A549 (cell line): ENCODE results near the gene NT5C3A. TPM values are rescaled to one million over a fixed set of nuclear protein-coding genes. Genes with fewer than 3 reads are reported as not detected.
A peak's percentile ranks its signal among the peaks of the same experiment; 100 is the strongest.

Experiments used
- ATAC-seq, 2 experiments: fragments of 200-7000 bp in 1 of 2; fragments of >200 bp in 1 of 2; cut with Nextera tagmentation in 1 of 2; cut with Tn5 transposase in 1 of 2; 3 replicates each; pipeline versions ENCODE4 v1.8.0 to v1.9.1; 2018 to 2020; ENCODE audit warnings: mild to moderate bottlenecking in 1 of 2, moderate library complexity in 1 of 2
- CTCF ChIA-PET: fragments of 300-600 bp; sonication (Branson Sonifier 250); formaldehyde crosslinking; extraction: SDS; loops from one replicate; lab custom pipeline; 2021; ENCODE audit warnings: antibody characterized with exemption, inconsistent platforms; lab: Yijun Ruan, JAX
- POLR2A ChIA-PET: fragments of 350-600 bp; formaldehyde crosslinking; extraction: SDS; loops from one replicate; lab custom pipeline; 2021; ENCODE audit warnings: antibody characterized with exemption, inconsistent platforms; lab: Yijun Ruan, JAX
- DNase-seq, 2 experiments: peaks; one replicate each; pipeline versions ENCODE4 v3.0.0 to v3.0.0-alpha.2; 2011 to 2016; ENCODE audit warnings: low read depth in 1 of 2, low spot score in 1 of 2
- FAIRE-seq: peaks from 2 replicates; lab custom pipeline; 2011; peaks lifted over from hg19 to GRCh38; lab: Jason Lieb, UNC
- H3K27ac ChIP-seq, 2 experiments: fragments of >200 bp; sonication (Bioruptor Twin); formaldehyde crosslinking; 3 replicates each; pipeline ENCODE4 v1.5.1; 2016 to 2017
- H3K4me1 ChIP-seq: fragments of >200 bp; sonication (Bioruptor Twin); formaldehyde crosslinking; 3 replicates; pipeline ENCODE4 v1.6.1; 2016
- H3K4me2 ChIP-seq: fragments of >200 bp; sonication (Bioruptor Twin); formaldehyde crosslinking; 3 replicates; pipeline ENCODE4 v1.6.1; 2016
- H3K4me3 ChIP-seq: fragments of >200 bp; sonication (Bioruptor Twin); formaldehyde crosslinking; 3 replicates; pipeline ENCODE4 v1.5.1; 2016
- H3K9me3 ChIP-seq: fragments of >200 bp; sonication (Bioruptor Twin); formaldehyde crosslinking; 3 replicates; pipeline ENCODE4 v1.6.1; 2016
- BHLHE40 ChIP-seq: IDR thresholded peaks from 2 replicates; pipeline ENCODE4 v1.6.1; 2012; ENCODE audit warnings: low read depth, low read length, inconsistent platforms
- CBX2 ChIP-seq: fragments of 200-600 bp; sonication (generic); IDR thresholded peaks from 2 replicates; pipeline ENCODE4 v1.6.1; 2016; ENCODE audit warnings: low read depth, mild to moderate bottlenecking, borderline replicate concordance
- E2F6 ChIP-seq: IDR thresholded peaks from 2 replicates; pipeline ENCODE4 v1.6.1; 2012; ENCODE audit warnings: low read depth, borderline replicate concordance
- EP300 ChIP-seq, 2 experiments: fragments of >200 bp; sonication (Bioruptor Twin); formaldehyde crosslinking; IDR thresholded peaks; 2 replicates in 1 of 2; 3 replicates in 1 of 2; pipeline ENCODE4 v1.6.1; 2016 to 2017
- FOSB ChIP-seq: fragments of 250-450 bp; sonication (Bioruptor Pico); IDR thresholded peaks from 2 replicates; pipeline ENCODE4 v1.5.0; 2020; ENCODE audit warnings: mild to moderate bottlenecking, moderate library complexity
- GATA3 ChIP-seq: IDR thresholded peaks from 2 replicates; pipeline ENCODE4 v1.6.1; 2012; ENCODE audit warnings: borderline replicate concordance
- HES2 ChIP-seq: fragments of >200 bp; sonication (Bioruptor Twin); formaldehyde crosslinking; IDR thresholded peaks from 2 replicates; pipeline ENCODE4 v1.6.1; 2016
- HEYL ChIP-seq: fragments of 250-450 bp; sonication (Bioruptor Pico); IDR thresholded peaks from 2 replicates; pipeline ENCODE4 v1.8.0; 2021; ENCODE audit warnings: mild to moderate bottlenecking, moderate library complexity
- HMGXB4 ChIP-seq: fragments of 250-450 bp; sonication (Bioruptor Pico); IDR thresholded peaks from 2 replicates; pipeline ENCODE4 v1.5.0; 2021; ENCODE audit warnings: mild to moderate bottlenecking, moderate library complexity, borderline replicate concordance
- HOXA7 ChIP-seq: fragments of 250-450 bp; sonication (Bioruptor Pico); IDR thresholded peaks from 2 replicates; pipeline ENCODE4 v1.5.0; 2020; ENCODE audit warnings: mild to moderate bottlenecking, moderate library complexity
- HOXB13 ChIP-seq: fragments of 250-450 bp; sonication (Bioruptor Pico); IDR thresholded peaks from 2 replicates; pipeline ENCODE4 v1.5.0; 2020; ENCODE audit warnings: low read depth, mild to moderate bottlenecking, moderate library complexity
- JUN ChIP-seq, 2 experiments: fragments of >200 bp; sonication (Bioruptor Twin); formaldehyde crosslinking; IDR thresholded peaks; 2 replicates in 1 of 2; 3 replicates in 1 of 2; pipeline ENCODE4 v1.6.1; 2016 to 2017
- MAFK ChIP-seq: fragments of 450-650 bp; IDR thresholded peaks from 2 replicates; pipeline ENCODE4 v1.6.1; 2014; ENCODE audit not compliant: partially characterized antibody
- MAX ChIP-seq: IDR thresholded peaks from 2 replicates; pipeline ENCODE4 v1.6.1; 2012
- MYC ChIP-seq: IDR thresholded peaks from 2 replicates; pipeline ENCODE4 v1.6.1; 2012; ENCODE audit warnings: mild to moderate bottlenecking, inconsistent platforms, low read length, improper control_type of control experiment, borderline replicate concordance
- NPAS2 ChIP-seq: fragments of 250-450 bp; sonication (Bioruptor Pico); IDR thresholded peaks from 2 replicates; pipeline ENCODE4 v1.8.0; 2022; ENCODE audit warnings: mild to moderate bottlenecking, moderate library complexity, borderline replicate concordance
- PHF8 ChIP-seq: fragments of 200-600 bp; sonication (generic); IDR thresholded peaks from 2 replicates; pipeline ENCODE4 v1.6.1; 2016; ENCODE audit warnings: low read depth, mild to moderate bottlenecking, antibody characterized with exemption, moderate library complexity, borderline replicate concordance
- POLR2A ChIP-seq: IDR thresholded peaks from 2 replicates; pipeline ENCODE4 v1.6.1; 2012; ENCODE audit warnings: mild to moderate bottlenecking, low read length
- POLR2AphosphoS2 ChIP-seq: conservative IDR thresholded peaks from 2 replicates; pipeline ENCODE4 v1.6.1; 2012; ENCODE audit warnings: low read length, improper control_type of control experiment, inconsistent platforms
- RFX5 ChIP-seq: fragments of 450-650 bp; IDR thresholded peaks from 2 replicates; pipeline ENCODE4 v1.7.1; 2014; ENCODE audit warnings: antibody characterized with exemption, mild to moderate bottlenecking, moderate library complexity
- SREBF2 ChIP-seq: fragments of 450-650 bp; IDR thresholded peaks from 2 replicates; pipeline ENCODE4 v1.6.1; 2014; ENCODE audit warnings: mild to moderate bottlenecking, moderate library complexity
- TFCP2L1 ChIP-seq: fragments of 250-450 bp; sonication (Bioruptor Pico); IDR thresholded peaks from 2 replicates; pipeline ENCODE4 v1.5.0; 2021; ENCODE audit warnings: mild to moderate bottlenecking
- TP53 ChIP-seq: fragments of 250-450 bp; sonication (Bioruptor Pico); IDR thresholded peaks from 2 replicates; pipeline ENCODE4 v1.5.0; 2021; ENCODE audit warnings: mild to moderate bottlenecking, moderate library complexity
- WGBS: methylation state at CpG from one replicate; pipeline ENCODE4 v1.1.6; 2017; ENCODE audit errors: missing lambda C conversion rate; 5-methylcytosine and 5-hydroxymethylcytosine counted together
- polyA minus RNA-seq: library from RNA; depleted of rRNA, polyadenylated mRNA; stranded (reverse); fragments of >200 nt; gene quantifications from 2 replicates; pipeline ENCODE4 v1.2.3, GENCODE V29; 2011; rRNA and poly(A)+ RNA removed
- polyA plus RNA-seq, 4 experiments: library from polyadenylated mRNA; depleted of rRNA in 3 of 4; stranded (reverse); fragments of >200 nt; fragmentation: RNase III in 1 of 4; extraction: RNeasy Plus Mini Kit Qiagen cat#74134 plus additional on column Dnase treatment in 1 of 4; gene quantifications; 2 replicates in 3 of 4; 3 replicates in 1 of 4; pipeline ENCODE4 v1.2.3, GENCODE V29; 2011 to 2017
- TF ChIP-seq, protein P1 (sequence below): fragments of 200-600 bp; sonication (generic); IDR thresholded peaks from 2 replicates; pipeline ENCODE4 v1.6.1; 2016; ENCODE audit warnings: antibody characterized with exemption, mild to moderate bottlenecking, moderate library complexity
- TF ChIP-seq, protein P2 (sequence below): fragments of 450-650 bp; IDR thresholded peaks from 2 replicates; pipeline ENCODE4 v1.6.1; 2014; ENCODE audit warnings: antibody characterized with exemption
- TF ChIP-seq, protein P3 (sequence below): fragments of >200 bp; sonication (Bioruptor Twin); formaldehyde crosslinking; IDR thresholded peaks from 3 replicates; pipeline ENCODE4 v1.5.1; 2016

The NT5C3A gene
- polyA plus RNA-seq (2011; rRNA removed) (37.0 and 59.6 TPM in 2 replicates), polyA plus RNA-seq (2017; fragmentation: RNase III; extraction: RNeasy Plus Mini Kit Qiagen cat#74134 plus additional on column Dnase treatment) (37.0 to 38.2 TPM (median 37.7 TPM) in 3 replicates), polyA minus RNA-seq (3.7 and 6.5 TPM in 2 replicates)
- polyA plus RNA-seq (2012; cell fraction: cytosol; rRNA removed), result 10.5 and 12.7 TPM in 2 replicates
- 4.8 and 7.5 TPM in 2 replicates for polyA plus RNA-seq (2012; cell fraction: nucleus; rRNA removed)

DNA sequence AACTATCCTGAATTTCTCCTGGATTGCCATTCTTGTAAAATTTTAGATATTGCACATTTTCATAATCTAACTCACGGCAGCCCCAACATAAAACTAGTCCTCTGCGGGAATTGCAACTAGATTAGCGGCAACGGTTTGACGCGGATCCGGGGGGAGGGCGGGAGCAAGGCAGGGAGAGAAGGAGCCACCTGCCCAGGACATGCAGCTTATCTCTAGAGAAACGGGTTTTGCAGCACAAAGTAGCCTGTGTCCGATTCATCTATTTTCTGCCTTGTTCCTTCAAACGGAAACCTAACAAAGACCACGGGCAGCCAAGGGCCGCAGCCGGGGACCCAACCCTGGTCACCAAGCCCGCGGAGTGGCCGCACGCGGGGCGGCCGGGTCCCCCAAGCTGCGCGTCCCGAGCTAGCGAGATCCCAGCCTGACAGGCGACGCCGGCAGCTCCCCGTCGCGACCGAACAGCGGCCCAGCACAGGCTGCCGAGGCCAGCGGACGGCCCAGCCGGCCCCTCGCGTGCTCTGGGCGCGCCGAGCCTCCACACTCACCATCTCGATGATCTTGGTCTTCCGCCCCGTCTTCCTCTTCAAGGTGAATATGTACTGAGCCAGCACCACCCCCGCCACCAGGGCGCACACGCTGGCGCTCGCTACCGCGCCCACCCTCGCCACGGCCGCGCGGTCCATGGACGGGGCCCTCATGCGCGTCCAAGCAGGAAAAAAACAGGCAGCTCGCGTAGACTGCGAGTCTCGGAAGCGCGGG, at the start of gene NT5C3A:
Gene NT5C3A, minus strand, starts transcription at position 754 of the 759 bp plus-strand sequence. Its CDS starts 71 bp downstream, at position 683.
- Histone ChIP-seq H3K4me3 (peak within 1 kb of the TSS; percentile 95), H3K9me3 (peaks cover 12% of the 10 kb centered on the region)
- no peak; the same call in 1 of the 2 replicates for TF ChIP-seq E2F6
- peak; percentile 72; the same call in 1 of the 2 replicates for TF ChIP-seq MYC
- peak; percentile 57 for TF ChIP-seq POLR2A
- 0 out of 2 replicates have a peak, but pooled peaks have one; percentile 54 for TF ChIP-seq HMGXB4
- no peak for TF ChIP-seq HOXA7 (CRISPR knock-in tag)
- peak; percentile 37; the same call in 1 of the 2 replicates for TF ChIP-seq MAX
- TF ChIP-seq, protein P1, sequence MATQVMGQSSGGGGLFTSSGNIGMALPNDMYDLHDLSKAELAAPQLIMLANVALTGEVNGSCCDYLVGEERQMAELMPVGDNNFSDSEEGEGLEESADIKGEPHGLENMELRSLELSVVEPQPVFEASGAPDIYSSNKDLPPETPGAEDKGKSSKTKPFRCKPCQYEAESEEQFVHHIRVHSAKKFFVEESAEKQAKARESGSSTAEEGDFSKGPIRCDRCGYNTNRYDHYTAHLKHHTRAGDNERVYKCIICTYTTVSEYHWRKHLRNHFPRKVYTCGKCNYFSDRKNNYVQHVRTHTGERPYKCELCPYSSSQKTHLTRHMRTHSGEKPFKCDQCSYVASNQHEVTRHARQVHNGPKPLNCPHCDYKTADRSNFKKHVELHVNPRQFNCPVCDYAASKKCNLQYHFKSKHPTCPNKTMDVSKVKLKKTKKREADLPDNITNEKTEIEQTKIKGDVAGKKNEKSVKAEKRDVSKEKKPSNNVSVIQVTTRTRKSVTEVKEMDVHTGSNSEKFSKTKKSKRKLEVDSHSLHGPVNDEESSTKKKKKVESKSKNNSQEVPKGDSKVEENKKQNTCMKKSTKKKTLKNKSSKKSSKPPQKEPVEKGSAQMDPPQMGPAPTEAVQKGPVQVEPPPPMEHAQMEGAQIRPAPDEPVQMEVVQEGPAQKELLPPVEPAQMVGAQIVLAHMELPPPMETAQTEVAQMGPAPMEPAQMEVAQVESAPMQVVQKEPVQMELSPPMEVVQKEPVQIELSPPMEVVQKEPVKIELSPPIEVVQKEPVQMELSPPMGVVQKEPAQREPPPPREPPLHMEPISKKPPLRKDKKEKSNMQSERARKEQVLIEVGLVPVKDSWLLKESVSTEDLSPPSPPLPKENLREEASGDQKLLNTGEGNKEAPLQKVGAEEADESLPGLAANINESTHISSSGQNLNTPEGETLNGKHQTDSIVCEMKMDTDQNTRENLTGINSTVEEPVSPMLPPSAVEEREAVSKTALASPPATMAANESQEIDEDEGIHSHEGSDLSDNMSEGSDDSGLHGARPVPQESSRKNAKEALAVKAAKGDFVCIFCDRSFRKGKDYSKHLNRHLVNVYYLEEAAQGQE, result peak; percentile 53; the same call in 1 of the 2 replicates
- no peak for TF ChIP-seq HEYL
- no peak for TF ChIP-seq GATA3
- no peak for TF ChIP-seq FOSB (CRISPR knock-in tag)
- TF ChIP-seq TP53 (CRISPR knock-in tag), result peak; percentile 30; the same call in 1 of the 2 replicates
- no peak for TF ChIP-seq MAFK
- TF ChIP-seq PHF8, result peak; percentile 77
- no peak for TF ChIP-seq NPAS2
- TF ChIP-seq JUN (IDR thresholded peaks at IDR 0.05), result peak in 1 of 2 experiments; percentile 71; a peak in 2 of 5 replicates
- TF ChIP-seq, all 56 proteins: peak for 8
- peaks cover 11% of the 10 kb centered on the region; the same call in 2 of the 3 replicates for H3K4me1 ChIP-seq
- peak within 1 kb of the TSS; percentile 89 to 94 for H3K27ac ChIP-seq
- H3K4me2 ChIP-seq, result peak within 1 kb of the TSS; percentile 83
- DNase-seq (peak in 1 of 2 experiments; percentile 51), ATAC-seq (peak; percentile 28 to 64), FAIRE-seq (no peak)
- WGBS, result under 1% methylated on average over 19 of the region's 66 CpGs
- CTCF ChIA-PET, result interaction anchor here (0.5 to 3.2 kb wide), 5 partner anchors 18 to 138 kb away, joined by 3 to 16 read pairs (median 3); partner anchors contain the start of gene RP9
- POLR2A ChIA-PET, result interaction anchor here (0.6 to 1.9 kb wide), 13 partner anchors 8 to 572 kb away, joined by 3 to 16 read pairs (median 4); partner anchors contain the start of genes BBS9, FKBP9 and LSM5

DNA sequence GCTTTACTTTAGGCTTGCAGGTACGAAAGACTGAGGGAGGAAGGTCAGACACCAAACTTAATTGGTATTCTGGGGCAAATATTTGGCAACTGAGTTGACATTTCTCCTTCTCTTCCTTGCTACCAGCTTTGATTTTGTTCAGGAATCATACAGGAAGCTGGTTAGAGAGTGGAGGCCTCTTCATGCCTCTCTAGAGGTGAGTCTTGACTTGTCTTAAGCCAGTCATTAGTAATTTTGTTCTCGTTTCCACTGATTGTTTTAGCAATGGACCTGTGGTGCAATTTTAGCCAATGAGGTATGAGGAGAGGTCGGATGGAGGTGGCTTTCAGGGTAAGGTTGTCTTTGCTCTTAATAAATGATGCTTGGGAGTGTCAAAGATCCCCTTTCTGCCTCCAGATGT, 49.0 kb upstream of the NT5C3A start:
- no peak for FAIRE-seq
- no peaks in the 10 kb centered on the region for H3K9me3 ChIP-seq
- H3K4me2 ChIP-seq, result no peak overlapping the region
- CTCF ChIA-PET, result no interaction called here
- WGBS, result 21% methylated on average over 3 of the region's 3 CpGs
- DNase-seq, result no peak
- no peak for ATAC-seq
- POLR2A ChIA-PET, result no interaction called here
- H3K27ac ChIP-seq, result no peak overlapping the region
- no peak overlapping the region for H3K4me3 ChIP-seq
- peaks cover 10% of the 10 kb centered on the region; the same call in 2 of the 3 replicates for H3K4me1 ChIP-seq
- TF ChIP-seq, protein P2, sequence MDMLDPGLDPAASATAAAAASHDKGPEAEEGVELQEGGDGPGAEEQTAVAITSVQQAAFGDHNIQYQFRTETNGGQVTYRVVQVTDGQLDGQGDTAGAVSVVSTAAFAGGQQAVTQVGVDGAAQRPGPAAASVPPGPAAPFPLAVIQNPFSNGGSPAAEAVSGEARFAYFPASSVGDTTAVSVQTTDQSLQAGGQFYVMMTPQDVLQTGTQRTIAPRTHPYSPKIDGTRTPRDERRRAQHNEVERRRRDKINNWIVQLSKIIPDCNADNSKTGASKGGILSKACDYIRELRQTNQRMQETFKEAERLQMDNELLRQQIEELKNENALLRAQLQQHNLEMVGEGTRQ, result no peak
- TF ChIP-seq POLR2AphosphoS2, result no peak
- no peak for TF ChIP-seq HOXB13 (CRISPR knock-in tag)
- no peak for TF ChIP-seq TFCP2L1 (CRISPR knock-in tag)
- no peak for TF ChIP-seq BHLHE40
- no peak for TF ChIP-seq RFX5
- no peak for TF ChIP-seq HEYL
- TF ChIP-seq, protein P3, sequence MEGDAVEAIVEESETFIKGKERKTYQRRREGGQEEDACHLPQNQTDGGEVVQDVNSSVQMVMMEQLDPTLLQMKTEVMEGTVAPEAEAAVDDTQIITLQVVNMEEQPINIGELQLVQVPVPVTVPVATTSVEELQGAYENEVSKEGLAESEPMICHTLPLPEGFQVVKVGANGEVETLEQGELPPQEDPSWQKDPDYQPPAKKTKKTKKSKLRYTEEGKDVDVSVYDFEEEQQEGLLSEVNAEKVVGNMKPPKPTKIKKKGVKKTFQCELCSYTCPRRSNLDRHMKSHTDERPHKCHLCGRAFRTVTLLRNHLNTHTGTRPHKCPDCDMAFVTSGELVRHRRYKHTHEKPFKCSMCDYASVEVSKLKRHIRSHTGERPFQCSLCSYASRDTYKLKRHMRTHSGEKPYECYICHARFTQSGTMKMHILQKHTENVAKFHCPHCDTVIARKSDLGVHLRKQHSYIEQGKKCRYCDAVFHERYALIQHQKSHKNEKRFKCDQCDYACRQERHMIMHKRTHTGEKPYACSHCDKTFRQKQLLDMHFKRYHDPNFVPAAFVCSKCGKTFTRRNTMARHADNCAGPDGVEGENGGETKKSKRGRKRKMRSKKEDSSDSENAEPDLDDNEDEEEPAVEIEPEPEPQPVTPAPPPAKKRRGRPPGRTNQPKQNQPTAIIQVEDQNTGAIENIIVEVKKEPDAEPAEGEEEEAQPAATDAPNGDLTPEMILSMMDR, result no peak
- no peak for TF ChIP-seq HOXA7 (CRISPR knock-in tag)
- TF ChIP-seq SREBF2, result no peak
- no peak for TF ChIP-seq HES2
- no peak for TF ChIP-seq CBX2
- TF ChIP-seq EP300 (IDR thresholded peaks at IDR 0.05), result no peak
